CD14-positive monocyte (primary cell): Measurements from ENCODE around the gene CPHXL2. TPM values are rescaled to one million over a fixed set of nuclear protein-coding genes. Genes with fewer than 3 reads are reported as not detected.

Experiments used
- DNase-seq, 3 donors: peaks; one replicate each; pipeline ENCODE4 v3.0.0-alpha.2; 2011 to 2022
- H2AFZ ChIP-seq: 2 replicates; pipeline ENCODE4 v1.6.0; 2012; ENCODE audit warnings: mild to moderate bottlenecking, low read depth, low read length, inconsistent platforms; ENCODE audit not compliant: insufficient read depth, poor library complexity, severe bottlenecking
- H3K27ac ChIP-seq, 2 donors: 1 replicate in 1 of 2; 2 replicates in 1 of 2; pipeline ENCODE4 v1.5.1; 2012 to 2013; ENCODE audit warnings: low read length in 2 of 2, control low read depth in 1 of 2, inconsistent platforms in 1 of 2, low read depth in 1 of 2, mild to moderate bottlenecking in 1 of 2
- H3K27me3 ChIP-seq, 2 donors: one replicate each; pipeline versions ENCODE4 v1.6.0 to v1.6.1; 2011 to 2013; ENCODE audit warnings: low read length in 2 of 2; ENCODE audit not compliant: control insufficient read depth in 2 of 2, insufficient read depth in 2 of 2
- H3K36me3 ChIP-seq, 2 donors: replicated peaks in 1 of 2; 1 replicate in 1 of 2; 2 replicates in 1 of 2; pipeline versions ENCODE4 v1.5.1 to v1.6.1; 2012 to 2013; ENCODE audit warnings: low read length in 2 of 2, control low read depth in 1 of 2, inconsistent platforms in 1 of 2, mild to moderate bottlenecking in 1 of 2; ENCODE audit not compliant: insufficient read depth in 2 of 2, control insufficient read depth in 1 of 2
- H3K4me1 ChIP-seq, 2 donors: 1 replicate in 1 of 2; 2 replicates in 1 of 2; pipeline versions ENCODE4 v1.5.1 to v1.6.1; 2012 to 2013; ENCODE audit warnings: low read length in 2 of 2, control low read depth in 1 of 2, inconsistent platforms in 1 of 2, mild to moderate bottlenecking in 1 of 2, moderate library complexity in 1 of 2; ENCODE audit not compliant: insufficient read depth in 2 of 2, control insufficient read depth in 1 of 2
- H3K4me2 ChIP-seq: replicated peaks from 2 replicates; pipeline ENCODE3; 2012; ENCODE audit warnings: low read length, moderate library complexity, mild to moderate bottlenecking; ENCODE audit not compliant: poor library complexity, severe bottlenecking; ENCODE audit errors: extremely low read depth
- H3K4me3 ChIP-seq, 3 experiments: fragments of 200-600 bp in 1 of 3; sonication (generic) in 1 of 3; replicated peaks in 1 of 3; 1 replicate in 2 of 3; 2 replicates in 1 of 3; pipeline ENCODE4 v1.5.1; 2011 to 2013; ENCODE audit warnings: low read length in 3 of 3, mild to moderate bottlenecking in 3 of 3, control low read depth in 2 of 3, low read depth in 2 of 3, inconsistent platforms in 1 of 3, moderate library complexity in 1 of 3
- H3K79me2 ChIP-seq: 2 replicates; pipeline ENCODE4 v1.6.0; 2012; ENCODE audit warnings: mild to moderate bottlenecking, control low read depth, inconsistent platforms, low read length, moderate library complexity; ENCODE audit not compliant: insufficient read depth
- H3K9ac ChIP-seq: 2 replicates; pipeline ENCODE4 v1.6.0; 2017; ENCODE audit warnings: low read length, mild to moderate bottlenecking; ENCODE audit not compliant: insufficient read depth, poor library complexity, severe bottlenecking
- H3K9me3 ChIP-seq, 2 donors: replicated peaks in 1 of 2; 1 replicate in 1 of 2; 2 replicates in 1 of 2; pipeline versions ENCODE4 v1.5.1 to v1.6.1; 2012 to 2013; ENCODE audit warnings: low read length in 2 of 2, control low read depth in 1 of 2; ENCODE audit not compliant: control insufficient read depth in 1 of 2, insufficient read depth in 1 of 2
- H4K20me1 ChIP-seq: 2 replicates; pipeline ENCODE4 v1.6.0; 2012; ENCODE audit warnings: mild to moderate bottlenecking, low read length, control low read depth, moderate library complexity; ENCODE audit not compliant: insufficient read depth
- H3K27ac Mint-ChIP-seq, 7 donors: one replicate each; pipeline ENCODE4 v1.8.0; 2020; ENCODE audit warnings: mild to moderate bottlenecking in 7 of 7, mixed read lengths in 7 of 7, moderate library complexity in 6 of 7, inconsistent platforms in 2 of 7
- H3K27me3 Mint-ChIP-seq, 3 donors: one replicate each; pipeline ENCODE4 v1.8.0; 2021 to 2022; ENCODE audit warnings: low read depth in 3 of 3, mild to moderate bottlenecking in 3 of 3, mixed read lengths in 3 of 3, moderate library complexity in 3 of 3, inconsistent platforms in 1 of 3
- H3K36me3 Mint-ChIP-seq, 2 donors: one replicate each; pipeline ENCODE4 v1.8.0; 2020; ENCODE audit warnings: mixed read lengths in 2 of 2, inconsistent platforms in 1 of 2, mild to moderate bottlenecking in 1 of 2
- H3K4me1 Mint-ChIP-seq: one replicate; pipeline ENCODE4 v1.8.0; 2020; ENCODE audit warnings: mild to moderate bottlenecking, mixed read lengths
- H3K4me3 Mint-ChIP-seq, 2 donors: one replicate each; pipeline ENCODE4 v1.8.0; 2020; ENCODE audit warnings: mild to moderate bottlenecking in 2 of 2, mixed read lengths in 2 of 2, moderate library complexity in 1 of 2
- H3K9me3 Mint-ChIP-seq, 7 donors: one replicate each; pipeline ENCODE4 v1.8.0; 2020 to 2022; ENCODE audit warnings: mixed read lengths in 7 of 7, mild to moderate bottlenecking in 6 of 7, moderate library complexity in 6 of 7, inconsistent platforms in 2 of 7
- CTCF ChIP-seq: fragments of 200-600 bp; IDR thresholded peaks from one replicate; pipeline ENCODE4 v1.8.0; 2022; ENCODE audit warnings: antibody characterized with exemption, mild to moderate bottlenecking
- WGBS: methylation state at CpG from one replicate; pipeline ENCODE4 v1.1.5; 2013; ENCODE audit warnings: missing lambda C conversion rate; ENCODE audit not compliant: insufficient coverage; 5-methylcytosine and 5-hydroxymethylcytosine counted together
- intact Hi-C, 2 donors: fragments of 100-400 bp; cut with micrococcal nuclease; formaldehyde crosslinking; loops; one replicate each; pipeline versions ENCODE4 v1.15.0 to v1.15.1; 2023
- polyA plus RNA-seq, 3 donors: library from polyadenylated mRNA; depleted of rRNA in 1 of 3; unstranded in 2 of 3; stranded (reverse) in 1 of 3; fragments of 300-500 nt in 2 of 3; fragments of >200 nt in 1 of 3; fragmentation: Illumina TruSeq in 2 of 3; gene quantifications; 1 replicate in 2 of 3; 2 replicates in 1 of 3; pipeline ENCODE4 v1.2.3, GENCODE V29; 2012 to 2021
- small RNA-seq: library from RNA; depleted of rRNA; stranded (forward); fragments of <200 nt; gene quantifications from one replicate; pipeline ENCODE3, GENCODE V24; 2012; ENCODE audit warnings: low read depth; ENCODE audit not compliant: insufficient read length

Gene CPHXL2
- polyA plus RNA-seq, 3 donors = not detected

GRCh38 chr16:75614066-75614897 lies 62.5 kb downstream of the CPHXL2 start:
- no peak for DNase-seq
- H3K27ac ChIP-seq = no peak overlapping the region
- TF ChIP-seq CTCF = no peak
- no peaks in the 10 kb centered on the region for H3K9me3 ChIP-seq
- intact Hi-C loops = no loop called here
- H3K4me2 ChIP-seq = no peak overlapping the region
- H3K4me3 Mint-ChIP-seq = no peak overlapping the region
- peaks cover 0 to 1% (median 0%) of the 10 kb centered on the region in 3 donors for H3K27me3 Mint-ChIP-seq
- no peaks in the 10 kb centered on the region for H3K27me3 ChIP-seq
- H3K4me1 ChIP-seq = no peaks in the 10 kb centered on the region
- H3K36me3 Mint-ChIP-seq = peaks cover 65 to 95% of the 10 kb centered on the region in 2 donors
- H3K27ac Mint-ChIP-seq = no peak overlapping the region
- H3K36me3 ChIP-seq = peaks cover 59 to 98% of the 10 kb centered on the region in 2 donors
- no peak overlapping the region for H3K4me3 ChIP-seq
- no peak overlapping the region for H3K9ac ChIP-seq
- H3K9me3 Mint-ChIP-seq = no peaks in the 10 kb centered on the region
- no peak overlapping the region for H2AFZ ChIP-seq
- WGBS = no CpG with 5 or more reads among the region's 4 CpGs
- no peaks in the 10 kb centered on the region for H4K20me1 ChIP-seq
- H3K79me2 ChIP-seq = no peaks in the 10 kb centered on the region
- no peaks in the 10 kb centered on the region for H3K4me1 Mint-ChIP-seq

Small RNA genes within 50 kb of the gene (small RNA-seq; reads per million reads assigned to genes)
- gene RN7SL520P = not detected

Other genes with a start within 250 kb of the CPHXL2 start
- gene CFDP1, start 243.5 kb downstream of the CPHXL2 start, polyA plus RNA-seq = 10 to 100 TPM; 12.9 to 23.2 (median 19.0) TPM
- 10 to 100 TPM; 17.9 to 31.6 (median 25.4) TPM for gene TMEM170A, start 212.3 kb downstream of the CPHXL2 start, polyA plus RNA-seq
- gene CHST6, start 181.6 kb downstream of the CPHXL2 start, polyA plus RNA-seq = under 1 TPM in 1 of 3 donors, not detected in 2; 0.03 TPM
- not detected for gene CHST5, start 140.9 kb downstream of the CPHXL2 start, polyA plus RNA-seq
- under 1 TPM; 0.27 to 0.75 (median 0.72) TPM for gene TMEM231, start 120.8 kb downstream of the CPHXL2 start, polyA plus RNA-seq
- 100 to 1,000 TPM in 2 of 3 donors, 10 to 100 TPM in 1; 84.3 to 302 (median 280) TPM for gene GABARAPL2, start 110.6 kb downstream of the CPHXL2 start, polyA plus RNA-seq
- gene ADAT1, start 53.7 kb downstream of the CPHXL2 start, polyA plus RNA-seq = 10 to 100 TPM; 16.8 to 18.9 (median 17.8) TPM
- gene KARS1, start 29.3 kb downstream of the CPHXL2 start, polyA plus RNA-seq = 100 to 1,000 TPM in 2 of 3 donors, 10 to 100 TPM in 1; 66.1 to 150 (median 116) TPM
- gene TERF2IP, start 29.2 kb downstream of the CPHXL2 start, polyA plus RNA-seq = 10 to 100 TPM; 39.7 to 64.1 (median 47.9) TPM
- gene DUXB, start 24.5 kb upstream of the CPHXL2 start, polyA plus RNA-seq = not detected
- gene CPHXL, start 49.5 kb upstream of the CPHXL2 start, polyA plus RNA-seq = not detected